GM12891 (cell line): ENCODE data around the gene TET3.

Source experiments
- DNase-seq: peaks from one replicate; pipeline ENCODE4 v3.0.0; 2011; ENCODE audit warnings: low spot score; ENCODE audit not compliant: insufficient read length
- FAIRE-seq: peaks from 2 replicates; lab custom pipeline; 2011; peaks lifted over from hg19 to GRCh38; lab: Jason Lieb, UNC
- PAX5 ChIP-seq: IDR thresholded peaks from 2 replicates; pipeline ENCODE4 v1.6.1; 2011; ENCODE audit warnings: low read length, moderate library complexity, mild to moderate bottlenecking; ENCODE audit not compliant: insufficient read depth, severe bottlenecking
- POLR2A ChIP-seq: IDR thresholded peaks from 2 replicates; pipeline ENCODE4 v1.6.1; 2011; ENCODE audit warnings: low read depth, low read length, control low read depth
- POLR2AphosphoS5 ChIP-seq: IDR thresholded peaks from 2 replicates; pipeline ENCODE4 v1.6.1; 2011; ENCODE audit warnings: low read depth, low read length, control low read depth
- POU2F2 ChIP-seq: IDR thresholded peaks from 2 replicates; pipeline ENCODE4 v1.6.1; 2011; ENCODE audit warnings: low read depth, mild to moderate bottlenecking, control low read depth, low read length, moderate library complexity
- SPI1 ChIP-seq: IDR thresholded peaks from 2 replicates; pipeline ENCODE4 v1.6.1; 2011; ENCODE audit warnings: low read depth, low read length, control low read depth
- TAF1 ChIP-seq: IDR thresholded peaks from 2 replicates; pipeline ENCODE4 v1.6.1; 2011; ENCODE audit warnings: low read depth, low read length, control low read depth

Gene TET3

GRCh38 chr2:73977466-73977865, 7.2 kb upstream of the TET3 start:
- DNase-seq, result no peak
- TF ChIP-seq POLR2A, result no peak
- FAIRE-seq, result no peak

- FAIRE-seq, result peak; percentile 9
- no peak for DNase-seq
These were observed 5.7 kb upstream of the TET3 start for GRCh38 chr2:73979021-73979420.

GRCh38 chr2:73979686-73980085, 5.0 kb upstream of the TET3 start:
- TF ChIP-seq POU2F2, result no peak
- TF ChIP-seq POLR2A, result no peak
- no peak for TF ChIP-seq PAX5
- FAIRE-seq (peak; percentile 40), DNase-seq (no peak)

More at GRCh38 chr2:73979021-73979420, 5.7 kb upstream of the TET3 start:
- TF ChIP-seq TAF1 (no peak), PAX5 (no peak), POLR2A (0 out of 2 replicates have a peak, but pooled peaks have one; percentile 44)

- TF ChIP-seq TAF1, result no peak
- no peak for TF ChIP-seq SPI1
- TF ChIP-seq PAX5, result no peak
- no peak for TF ChIP-seq POLR2AphosphoS5
- no peak for TF ChIP-seq POLR2A
- no peak for TF ChIP-seq POU2F2
- no peak for FAIRE-seq
- DNase-seq, result no peak
These were observed 4.1 kb upstream of the TET3 start for GRCh38 chr2:73980566-73980965.

GRCh38 chr2:73981081-73982001, 3.4 kb upstream of the TET3 start:
- no peak for TF ChIP-seq TAF1
- TF ChIP-seq POLR2A, result 0 out of 2 replicates have a peak, but pooled peaks have one; percentile 36
- peak; percentile 58 for TF ChIP-seq POLR2AphosphoS5
- TF ChIP-seq SPI1, result 0 out of 2 replicates have a peak, but pooled peaks have one; percentile 1
- no peak for TF ChIP-seq POU2F2
- peak; percentile 74 for FAIRE-seq
- peak; percentile 59 for DNase-seq

GRCh38 chr2:73982140-73982617, 2.5 kb upstream of the TET3 start:
- FAIRE-seq (no peak), DNase-seq (no peak)
- TF ChIP-seq PAX5 (no peak), POU2F2 (no peak), POLR2AphosphoS5 (no peak), SPI1 (no peak), POLR2A (no peak), TAF1 (no peak)

GRCh38 chr2:73983322-73984202, 1.1 kb upstream of the TET3 start:
- TF ChIP-seq TAF1, result no peak
- no peak for TF ChIP-seq PAX5
- no peak; the same call in 1 of the 2 replicates for TF ChIP-seq POLR2AphosphoS5
- peak; percentile 37; the same call in 1 of the 2 replicates for TF ChIP-seq POLR2A
- TF ChIP-seq SPI1, result no peak; the same call in 1 of the 2 replicates
- FAIRE-seq, result peak; percentile 63
- DNase-seq, result no peak

- peak; percentile 53 for DNase-seq
- TF ChIP-seq TAF1 (no peak), PAX5 (no peak), POLR2AphosphoS5 (no peak), SPI1 (no peak), POLR2A (no peak; the same call in 1 of the 2 replicates), POU2F2 (no peak)
- no peak for FAIRE-seq
These were observed 205 bp downstream of the TET3 start for GRCh38 chr2:73984922-73985307.

GRCh38 chr2:73985308-73986084, 786 bp downstream of the TET3 start:
- FAIRE-seq (no peak), DNase-seq (peak; percentile 53)
- TF ChIP-seq POLR2A (no peak), PAX5 (no peak), SPI1 (peak; percentile 80), TAF1 (no peak), POLR2AphosphoS5 (no peak; the same call in 1 of the 2 replicates), POU2F2 (0 out of 2 replicates have a peak, but pooled peaks have one; percentile 7)
